ENCODE measurements around the gene FAM20C.
"Not testable (repeated sequence)": the region's sequence is repeated elsewhere in the genome, so short reads cannot be mapped to it uniquely, and the experiment has no call there.

The FAM20C gene

DNA sequence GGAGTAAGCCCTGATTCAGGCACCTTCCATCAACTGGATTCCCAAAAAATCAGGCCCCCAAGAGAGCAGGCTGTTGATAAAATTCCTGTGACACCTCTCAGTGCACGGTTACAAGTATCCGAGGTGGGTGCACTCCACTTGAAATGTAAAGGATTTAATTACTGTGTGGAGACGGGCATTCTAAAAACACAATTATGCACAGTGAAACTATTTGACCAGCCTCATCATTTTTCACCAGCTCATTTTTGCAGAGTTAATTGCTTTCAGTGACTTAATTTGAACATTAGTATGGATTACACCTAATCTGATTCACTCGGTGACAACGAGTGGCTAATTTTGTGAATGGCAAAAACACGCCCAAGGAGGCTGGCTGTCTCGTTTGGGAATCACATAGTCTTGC lies 99.9 kb downstream of the FAM20C start:
- no peak overlapping the region for H3K27ac ChIP-seq
- TF ChIP-seq ZFX (IDR thresholded peaks at IDR 0.05; ENCODE audit: borderline replicate concordance) = no peak
- TF ChIP-seq, protein P1, sequence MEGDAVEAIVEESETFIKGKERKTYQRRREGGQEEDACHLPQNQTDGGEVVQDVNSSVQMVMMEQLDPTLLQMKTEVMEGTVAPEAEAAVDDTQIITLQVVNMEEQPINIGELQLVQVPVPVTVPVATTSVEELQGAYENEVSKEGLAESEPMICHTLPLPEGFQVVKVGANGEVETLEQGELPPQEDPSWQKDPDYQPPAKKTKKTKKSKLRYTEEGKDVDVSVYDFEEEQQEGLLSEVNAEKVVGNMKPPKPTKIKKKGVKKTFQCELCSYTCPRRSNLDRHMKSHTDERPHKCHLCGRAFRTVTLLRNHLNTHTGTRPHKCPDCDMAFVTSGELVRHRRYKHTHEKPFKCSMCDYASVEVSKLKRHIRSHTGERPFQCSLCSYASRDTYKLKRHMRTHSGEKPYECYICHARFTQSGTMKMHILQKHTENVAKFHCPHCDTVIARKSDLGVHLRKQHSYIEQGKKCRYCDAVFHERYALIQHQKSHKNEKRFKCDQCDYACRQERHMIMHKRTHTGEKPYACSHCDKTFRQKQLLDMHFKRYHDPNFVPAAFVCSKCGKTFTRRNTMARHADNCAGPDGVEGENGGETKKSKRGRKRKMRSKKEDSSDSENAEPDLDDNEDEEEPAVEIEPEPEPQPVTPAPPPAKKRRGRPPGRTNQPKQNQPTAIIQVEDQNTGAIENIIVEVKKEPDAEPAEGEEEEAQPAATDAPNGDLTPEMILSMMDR (IDR thresholded peaks at IDR 0.05) = no peak

DNA sequence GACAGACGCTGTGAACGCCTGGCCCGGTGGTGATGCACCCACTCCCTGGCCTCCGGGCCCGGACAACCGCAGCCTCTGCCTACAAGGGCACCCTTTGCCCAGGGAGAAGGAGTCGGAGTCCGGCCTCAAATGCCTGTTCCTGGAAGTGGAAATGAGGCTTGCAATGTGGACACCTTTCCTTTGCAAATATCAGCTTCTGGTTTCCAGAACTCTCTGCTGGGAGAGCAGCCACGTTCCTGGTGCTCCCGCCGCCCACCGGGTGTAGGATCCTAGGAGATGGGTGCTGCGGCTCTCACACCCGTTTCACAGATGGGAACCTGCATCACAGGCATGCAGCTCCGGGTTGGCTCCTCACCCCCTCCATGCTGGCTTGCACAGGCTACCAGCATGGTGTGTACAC lies 100.5 kb downstream of the FAM20C start:
- TF ChIP-seq, protein P1 (IDR thresholded peaks at IDR 0.05) = no peak
- TF ChIP-seq ZFX (IDR thresholded peaks at IDR 0.05; ENCODE audit: borderline replicate concordance) = no peak

DNA sequence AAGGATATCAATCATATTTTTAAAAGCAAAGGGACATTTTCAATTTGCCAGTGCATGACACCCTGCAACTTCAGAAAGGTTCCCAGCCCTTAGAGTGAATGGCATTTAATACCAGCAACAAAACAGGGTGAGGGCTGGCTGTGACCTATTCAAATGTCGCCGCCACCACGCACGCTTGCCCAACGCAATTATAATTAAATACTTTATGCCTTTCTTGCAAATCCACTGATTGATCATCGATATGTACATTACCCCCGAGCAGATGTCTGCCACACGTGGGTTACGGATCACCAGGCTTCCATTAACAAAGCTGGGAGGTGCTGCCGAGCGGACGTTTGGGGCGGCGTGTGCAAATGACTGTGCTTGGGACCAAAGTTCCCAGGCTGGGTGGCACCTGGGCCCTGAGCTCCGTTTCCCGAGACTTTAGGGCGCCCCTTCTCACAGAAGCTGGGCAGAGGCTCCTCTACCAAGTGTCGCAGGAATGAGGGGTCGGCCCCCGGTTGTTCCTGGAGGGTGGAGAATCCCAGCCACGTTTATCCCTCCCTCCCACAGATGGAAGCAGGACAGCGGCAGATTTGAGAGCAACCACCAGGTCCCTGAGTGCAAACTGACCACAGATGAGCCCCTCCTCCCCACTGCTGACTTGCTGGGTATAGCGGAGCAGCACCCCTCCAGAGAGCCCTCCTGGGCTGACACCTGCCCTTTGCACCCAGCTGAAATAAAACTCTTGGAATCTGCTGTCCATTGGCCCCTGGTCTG lies 101.5 kb downstream of the FAM20C start:
- no peak overlapping the region for H3K27ac ChIP-seq
- no peak for TF ChIP-seq ZFX (IDR thresholded peaks at IDR 0.05; ENCODE audit: borderline replicate concordance)
- TF ChIP-seq, protein P1 (IDR thresholded peaks at IDR 0.05) = no peak

More for the DNA sequence above, 100.5 kb downstream of the FAM20C start:
- no peak overlapping the region for H3K27ac ChIP-seq

DNA sequence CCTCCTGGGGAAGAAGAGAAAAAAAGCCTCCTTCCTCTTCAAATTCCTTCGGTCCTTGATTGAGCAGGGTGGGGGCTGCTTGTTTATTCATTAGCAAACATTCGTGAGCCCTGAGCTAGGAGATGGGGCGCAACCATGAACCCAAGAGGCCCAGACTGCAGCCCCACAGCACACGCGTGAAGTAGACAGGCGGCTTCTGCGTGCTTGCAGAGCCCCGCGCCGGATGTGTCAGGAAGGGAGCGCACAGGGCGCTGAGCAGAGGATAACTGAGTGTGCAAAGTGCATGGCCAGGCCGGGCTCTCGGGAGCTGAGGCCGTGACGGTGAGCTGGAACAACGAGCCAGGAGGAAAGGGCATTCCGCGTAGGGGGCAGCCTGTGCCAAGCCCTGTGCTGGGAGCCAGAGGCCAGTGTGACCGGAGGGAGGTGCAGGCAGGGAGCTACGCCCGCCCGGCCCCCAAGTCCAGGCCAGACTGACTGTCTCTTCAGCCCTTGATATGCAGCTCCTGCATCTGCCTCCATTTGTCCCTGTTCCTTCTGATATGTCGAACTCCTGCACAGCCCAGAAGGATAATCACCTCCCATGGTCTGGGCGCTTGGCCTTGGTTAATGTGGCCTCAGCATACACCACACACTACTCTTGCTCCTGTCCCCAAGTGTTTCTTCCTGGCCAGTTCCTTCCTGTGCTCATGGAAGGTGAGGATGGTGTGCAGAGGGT lies 102.2 kb downstream of the FAM20C start:
- no peak overlapping the region for H3K27ac ChIP-seq
- no peak for TF ChIP-seq ZFX (IDR thresholded peaks at IDR 0.05; ENCODE audit: borderline replicate concordance)
- TF ChIP-seq, protein P1 (IDR thresholded peaks at IDR 0.05) = no peak

DNA sequence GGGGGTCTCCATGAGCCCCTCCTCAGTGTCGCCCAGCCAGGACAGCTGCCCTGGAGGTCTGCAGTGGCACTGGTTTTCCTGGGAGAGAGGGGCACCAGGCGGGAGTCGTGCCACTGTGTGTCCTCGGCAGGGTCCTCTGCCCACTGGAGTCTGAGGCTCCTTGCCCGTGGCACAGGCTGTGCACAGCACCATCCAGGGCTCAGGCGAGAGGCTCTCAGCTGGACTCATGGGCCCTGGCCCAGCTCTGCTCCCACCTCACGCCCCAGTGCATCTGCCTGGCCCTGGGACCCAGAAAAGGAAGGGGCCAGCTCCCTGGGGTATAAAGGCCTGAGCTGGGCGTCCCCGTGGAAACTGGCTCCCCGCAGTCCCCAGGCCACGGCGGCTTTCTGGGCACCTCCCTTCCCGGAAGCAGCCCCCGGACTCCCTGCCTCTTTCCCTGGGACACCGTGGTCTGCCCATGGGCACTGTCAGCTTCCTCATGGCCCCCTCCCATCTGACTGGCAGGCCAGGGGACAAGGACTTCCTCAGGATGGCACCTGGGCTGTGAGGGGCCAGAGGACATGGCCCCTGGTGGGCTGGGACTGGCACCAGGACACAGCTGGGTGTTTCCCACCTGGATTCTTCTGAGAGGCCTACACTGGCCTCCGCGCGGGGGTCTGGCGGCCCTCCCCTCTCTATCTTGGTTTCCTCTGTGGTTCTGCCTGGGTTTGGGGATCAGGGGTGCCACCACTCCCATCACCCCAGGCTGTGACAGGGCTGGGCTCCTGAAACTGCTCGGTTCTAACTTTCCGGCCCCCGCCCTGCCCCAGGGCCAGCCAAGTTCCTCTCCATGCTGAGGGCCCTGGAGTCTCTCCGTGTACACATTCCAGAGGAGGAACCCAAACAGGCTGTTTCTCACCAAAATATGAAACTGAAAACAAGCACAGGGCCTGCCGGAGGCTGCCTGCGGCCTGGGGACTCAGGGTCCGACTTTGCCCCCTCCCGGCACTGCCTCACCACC lies 103.1 kb downstream of the FAM20C start:
- H3K27ac ChIP-seq = no peak overlapping the region
- TF ChIP-seq, protein P1 (IDR thresholded peaks at IDR 0.05) = no peak
- TF ChIP-seq ZFX (IDR thresholded peaks at IDR 0.05; ENCODE audit: borderline replicate concordance) = no peak

DNA sequence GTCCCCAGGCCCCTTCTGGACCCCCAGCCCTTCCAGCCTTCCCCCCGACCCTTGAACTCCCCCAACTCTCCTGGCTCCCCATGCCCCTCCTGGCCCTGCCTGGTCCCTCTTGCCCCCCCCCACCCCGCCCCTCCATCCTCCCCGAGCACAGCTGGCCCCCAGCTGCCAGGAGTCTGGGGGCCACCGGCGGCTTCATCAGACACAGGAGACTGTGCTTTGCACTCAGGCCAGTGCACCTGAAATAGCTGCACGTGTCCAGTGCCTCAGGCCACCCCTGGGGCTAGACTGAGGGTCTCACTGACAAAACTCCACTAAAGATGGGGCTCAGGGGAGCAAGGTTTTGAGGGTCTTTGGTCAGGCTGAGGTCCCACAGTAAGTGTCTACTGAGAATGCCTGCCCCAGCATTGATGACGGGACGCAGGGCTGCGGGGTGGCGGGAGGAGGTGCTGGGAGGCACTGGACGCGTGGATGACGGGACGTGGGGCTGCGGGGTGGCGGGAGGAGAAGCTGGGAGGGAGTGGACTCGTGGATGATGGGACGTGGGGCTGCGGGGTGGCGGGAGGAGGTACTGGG lies 104.1 kb downstream of the FAM20C start:
- no peak for TF ChIP-seq ZFX (IDR thresholded peaks at IDR 0.05; ENCODE audit: borderline replicate concordance)
- TF ChIP-seq, protein P1 (IDR thresholded peaks at IDR 0.05) = no peak
- H3K27ac ChIP-seq = no peak overlapping the region

DNA sequence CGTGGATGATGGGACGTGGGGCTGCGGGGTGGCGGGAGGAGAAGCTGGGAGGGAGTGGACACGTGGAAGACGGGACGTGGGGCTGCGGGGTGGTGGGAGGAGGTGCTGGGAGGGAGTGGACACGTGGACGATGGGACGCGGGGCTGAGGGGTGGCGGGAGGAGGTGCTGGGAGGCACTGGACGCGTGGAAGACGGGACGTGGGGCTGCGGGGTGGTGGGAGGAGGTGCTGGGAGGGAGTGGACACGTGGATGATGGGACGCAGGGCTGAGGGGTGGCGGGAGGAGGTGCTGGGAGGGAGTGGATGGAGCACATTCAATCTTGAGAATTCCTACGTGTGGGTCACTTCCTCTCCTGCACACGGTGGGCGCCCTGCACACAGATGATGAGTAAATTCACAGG lies 104.8 kb downstream of the FAM20C start:
- H3K27ac ChIP-seq = not testable (repeated sequence)

All from 22Rv1 (cell line).